PC-9 (cell line): Measurements from ENCODE around the gene RNF11.

Experiments used
- EZH2 ChIP-seq: fragments of 200-600 bp; sonication (generic); IDR thresholded peaks from 2 replicates; pipeline ENCODE4 v1.8.0; 2017; ENCODE audit warnings: antibody characterized with exemption, low read depth
- TF ChIP-seq, protein P1 (sequence below): fragments of 200-600 bp; sonication (generic); conservative IDR thresholded peaks from 2 replicates; pipeline ENCODE4 v1.6.1; 2017; ENCODE audit warnings: mixed run types, antibody characterized with exemption, mild to moderate bottlenecking, moderate library complexity

DNA sequence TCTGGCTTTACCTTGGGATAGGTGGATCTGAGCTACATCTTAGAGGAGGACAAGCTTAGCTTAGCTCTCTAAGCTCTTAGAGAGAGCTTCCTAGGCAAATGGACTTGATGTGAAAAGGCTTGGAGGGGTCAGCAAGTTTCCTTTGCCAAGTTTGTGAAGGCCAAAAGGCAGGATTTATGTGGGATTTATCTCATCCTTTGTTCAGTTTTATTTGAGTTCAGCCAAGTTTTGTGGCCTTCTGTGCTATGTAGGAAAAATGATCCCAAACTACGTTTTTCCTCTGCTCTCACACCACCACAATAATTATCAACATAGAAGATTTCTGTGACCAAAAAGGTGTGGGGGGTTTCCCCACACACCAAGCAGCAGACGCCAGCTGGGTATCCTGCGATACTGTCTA lies 26.0 kb upstream of the RNF11 start:
- TF ChIP-seq, protein P1, sequence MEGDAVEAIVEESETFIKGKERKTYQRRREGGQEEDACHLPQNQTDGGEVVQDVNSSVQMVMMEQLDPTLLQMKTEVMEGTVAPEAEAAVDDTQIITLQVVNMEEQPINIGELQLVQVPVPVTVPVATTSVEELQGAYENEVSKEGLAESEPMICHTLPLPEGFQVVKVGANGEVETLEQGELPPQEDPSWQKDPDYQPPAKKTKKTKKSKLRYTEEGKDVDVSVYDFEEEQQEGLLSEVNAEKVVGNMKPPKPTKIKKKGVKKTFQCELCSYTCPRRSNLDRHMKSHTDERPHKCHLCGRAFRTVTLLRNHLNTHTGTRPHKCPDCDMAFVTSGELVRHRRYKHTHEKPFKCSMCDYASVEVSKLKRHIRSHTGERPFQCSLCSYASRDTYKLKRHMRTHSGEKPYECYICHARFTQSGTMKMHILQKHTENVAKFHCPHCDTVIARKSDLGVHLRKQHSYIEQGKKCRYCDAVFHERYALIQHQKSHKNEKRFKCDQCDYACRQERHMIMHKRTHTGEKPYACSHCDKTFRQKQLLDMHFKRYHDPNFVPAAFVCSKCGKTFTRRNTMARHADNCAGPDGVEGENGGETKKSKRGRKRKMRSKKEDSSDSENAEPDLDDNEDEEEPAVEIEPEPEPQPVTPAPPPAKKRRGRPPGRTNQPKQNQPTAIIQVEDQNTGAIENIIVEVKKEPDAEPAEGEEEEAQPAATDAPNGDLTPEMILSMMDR: no peak
- no peak for TF ChIP-seq EZH2
